Neural crest cell (in vitro differentiated cells): ENCODE data around the gene CLDN18. TPM values are rescaled to one million over a fixed set of nuclear protein-coding genes. Genes with fewer than 3 reads are reported as not detected.
A peak's percentile ranks its signal among the peaks of the same experiment; 100 is the strongest.

Source experiments
- DNase-seq: peaks from one replicate; pipeline ENCODE4 v3.0.0; 2021; ENCODE audit warnings: low read depth, mixed read lengths, low spot score
- H3K27ac Mint-ChIP-seq: one replicate; pipeline ENCODE4 v1.8.0; 2021; ENCODE audit warnings: mild to moderate bottlenecking, mixed read lengths; ENCODE audit not compliant: unreplicated experiment
- H3K27me3 Mint-ChIP-seq: 2 replicates; pipeline ENCODE4 v1.8.0; 2021; ENCODE audit warnings: low read depth, mild to moderate bottlenecking, mixed read lengths
- H3K36me3 Mint-ChIP-seq: 2 replicates; pipeline ENCODE4 v1.8.0; 2021; ENCODE audit warnings: low read depth, mild to moderate bottlenecking, mixed read lengths
- H3K4me1 Mint-ChIP-seq: 2 replicates; pipeline ENCODE4 v1.8.0; 2021; ENCODE audit warnings: mixed read lengths
- H3K4me3 Mint-ChIP-seq: one replicate; pipeline ENCODE4 v1.8.0; 2021; ENCODE audit warnings: mild to moderate bottlenecking, mixed read lengths
- H3K9me3 Mint-ChIP-seq: 2 replicates; pipeline ENCODE4 v1.8.0; 2021; ENCODE audit warnings: mixed read lengths
- total RNA-seq: library from RNA; stranded (reverse); gene quantifications from 2 replicates; pipeline ENCODE4 v1.2.1, GENCODE V29; 2021
- TF ChIP-seq, protein P1 (sequence below): fragments of 200-600 bp; sonication (generic); conservative IDR thresholded peaks from 2 replicates; pipeline ENCODE4 v1.5.0; 2021; ENCODE audit warnings: antibody characterized with exemption, mild to moderate bottlenecking

CLDN18 gene
- total RNA-seq, 1 donor from 2014 or later: not detected

DNA sequence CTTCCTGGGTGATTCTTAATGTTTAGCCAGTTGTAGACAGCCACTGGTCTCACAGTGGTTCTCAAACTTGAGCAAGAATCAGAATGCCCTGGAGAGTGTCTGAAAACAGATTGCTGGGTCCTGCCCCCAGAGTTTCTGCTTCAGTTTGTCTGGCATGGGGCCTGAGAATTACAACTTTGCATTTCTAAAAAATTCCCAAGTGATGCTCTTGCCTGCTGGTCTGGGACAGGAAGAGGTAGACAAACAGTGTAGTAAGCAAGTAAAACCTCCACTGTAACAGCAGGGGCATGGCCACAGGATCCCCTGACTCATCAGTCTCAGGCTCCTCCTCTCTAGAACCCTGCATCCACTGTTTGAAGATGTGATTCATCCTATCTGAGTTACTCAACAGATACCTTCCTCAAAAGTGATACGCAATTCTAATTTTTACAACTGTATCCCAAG lies 69.0 kb downstream of the CLDN18 start:
- H3K4me1 Mint-ChIP-seq: no peaks in the 10 kb centered on the region

GRCh38 chr3:138079901-138080300 lies 69.9 kb downstream of the CLDN18 start:
- Mint-ChIP-seq H3K27me3 (no peaks in the 10 kb centered on the region), H3K9me3 (no peaks in the 10 kb centered on the region), H3K4me3 (no peak overlapping the region), H3K4me1 (no peaks in the 10 kb centered on the region), H3K36me3 (peaks cover 36% of the 10 kb centered on the region), H3K27ac (no peak overlapping the region)
- no peak for DNase-seq
- TF ChIP-seq, protein P1, sequence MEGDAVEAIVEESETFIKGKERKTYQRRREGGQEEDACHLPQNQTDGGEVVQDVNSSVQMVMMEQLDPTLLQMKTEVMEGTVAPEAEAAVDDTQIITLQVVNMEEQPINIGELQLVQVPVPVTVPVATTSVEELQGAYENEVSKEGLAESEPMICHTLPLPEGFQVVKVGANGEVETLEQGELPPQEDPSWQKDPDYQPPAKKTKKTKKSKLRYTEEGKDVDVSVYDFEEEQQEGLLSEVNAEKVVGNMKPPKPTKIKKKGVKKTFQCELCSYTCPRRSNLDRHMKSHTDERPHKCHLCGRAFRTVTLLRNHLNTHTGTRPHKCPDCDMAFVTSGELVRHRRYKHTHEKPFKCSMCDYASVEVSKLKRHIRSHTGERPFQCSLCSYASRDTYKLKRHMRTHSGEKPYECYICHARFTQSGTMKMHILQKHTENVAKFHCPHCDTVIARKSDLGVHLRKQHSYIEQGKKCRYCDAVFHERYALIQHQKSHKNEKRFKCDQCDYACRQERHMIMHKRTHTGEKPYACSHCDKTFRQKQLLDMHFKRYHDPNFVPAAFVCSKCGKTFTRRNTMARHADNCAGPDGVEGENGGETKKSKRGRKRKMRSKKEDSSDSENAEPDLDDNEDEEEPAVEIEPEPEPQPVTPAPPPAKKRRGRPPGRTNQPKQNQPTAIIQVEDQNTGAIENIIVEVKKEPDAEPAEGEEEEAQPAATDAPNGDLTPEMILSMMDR: no peak

More for the DNA sequence above, 69.0 kb downstream of the CLDN18 start:
- Mint-ChIP-seq H3K9me3 (no peaks in the 10 kb centered on the region), H3K27me3 (no peaks in the 10 kb centered on the region), H3K36me3 (peaks cover 37% of the 10 kb centered on the region), H3K4me3 (no peak overlapping the region), H3K27ac (no peak overlapping the region)
- DNase-seq: no peak
- TF ChIP-seq, protein P1: no peak

DNA sequence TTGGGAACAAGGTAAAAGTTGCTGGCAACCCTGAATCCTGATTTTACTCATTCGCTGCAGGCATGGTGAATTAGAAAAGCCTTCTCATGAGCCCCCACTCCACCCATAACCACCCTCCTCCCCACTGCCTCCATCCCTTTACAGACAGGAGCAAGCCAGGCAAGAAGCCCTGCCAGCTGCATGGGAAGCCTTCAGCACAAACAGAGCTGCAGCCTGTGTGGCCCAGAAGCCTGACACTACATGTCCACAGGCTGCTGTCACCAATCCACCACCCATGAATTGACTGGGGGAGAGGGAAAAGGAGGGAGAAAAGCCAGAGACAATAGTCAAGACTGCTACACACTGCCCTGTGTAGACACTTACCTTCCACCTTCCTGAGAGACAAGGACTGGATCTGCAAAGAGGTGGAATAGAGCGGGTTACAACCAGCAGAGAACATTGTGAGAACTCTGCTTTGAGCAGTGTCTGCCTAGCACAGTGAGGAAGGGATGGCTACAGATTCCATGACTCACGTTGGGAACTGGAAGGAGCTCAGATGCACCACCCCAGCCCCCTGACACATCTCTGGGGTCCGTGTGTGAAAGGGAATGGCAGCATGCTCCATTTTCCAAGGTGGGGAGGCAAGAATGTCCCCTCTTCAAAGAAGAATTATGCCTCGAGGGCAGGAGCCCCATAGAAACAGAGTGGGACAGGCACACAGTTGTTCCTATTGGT lies 71.6 kb downstream of the CLDN18 start:
- no peak overlapping the region for H3K27ac Mint-ChIP-seq
- no peak overlapping the region for H3K4me3 Mint-ChIP-seq
- DNase-seq: no peak
- H3K27me3 Mint-ChIP-seq: no peaks in the 10 kb centered on the region
- no peaks in the 10 kb centered on the region for H3K4me1 Mint-ChIP-seq
- TF ChIP-seq, protein P1: no peak
- H3K36me3 Mint-ChIP-seq: peaks cover 26% of the 10 kb centered on the region
- H3K9me3 Mint-ChIP-seq: no peaks in the 10 kb centered on the region

DNA sequence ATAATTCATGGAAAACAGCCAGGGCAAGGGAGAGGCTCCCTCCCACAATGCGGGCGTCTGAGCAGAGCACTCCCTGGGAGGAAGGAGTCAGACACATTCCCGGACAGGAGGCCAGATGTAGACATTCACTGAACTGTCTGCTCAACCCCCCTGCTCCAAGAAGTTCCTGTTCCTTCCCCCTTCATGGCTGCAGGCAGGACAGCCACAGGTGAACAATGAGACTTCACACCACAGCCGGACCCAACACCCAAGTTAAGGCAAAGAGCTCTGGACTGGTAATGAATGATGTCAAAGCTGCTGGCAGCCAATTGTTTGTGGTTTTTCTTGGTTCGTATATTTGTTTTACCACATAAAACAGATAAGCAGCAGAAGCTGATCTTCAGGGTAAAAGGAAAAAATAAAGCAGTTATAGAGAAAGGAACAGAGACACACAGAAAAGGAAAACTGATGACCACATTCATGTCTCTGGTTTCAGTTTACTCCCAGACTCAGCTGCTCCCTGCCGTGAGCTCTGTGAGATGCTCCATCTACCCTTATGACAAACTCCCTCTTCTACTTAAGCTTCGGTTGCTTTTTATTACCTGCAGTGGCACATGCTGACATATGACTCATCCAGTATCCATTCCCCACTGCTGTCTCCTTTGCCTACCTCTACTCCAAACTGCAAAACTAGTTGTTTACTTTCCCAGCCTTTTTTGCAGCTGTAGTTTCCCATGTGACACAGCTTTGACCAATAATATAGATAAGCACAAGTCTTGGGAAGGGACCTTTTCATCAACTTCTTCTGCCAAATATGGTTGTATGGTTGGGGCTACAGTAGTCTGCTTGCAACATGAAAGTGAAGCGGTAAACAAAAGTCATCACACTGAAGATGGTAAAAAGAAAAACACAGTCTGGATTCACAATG lies 72.4 kb downstream of the CLDN18 start:
- peak overlapping the region; percentile 72 for H3K27ac Mint-ChIP-seq
- no peak for DNase-seq
- H3K36me3 Mint-ChIP-seq: peaks cover 27% of the 10 kb centered on the region
- no peaks in the 10 kb centered on the region for H3K4me1 Mint-ChIP-seq
- no peak overlapping the region for H3K4me3 Mint-ChIP-seq
- H3K9me3 Mint-ChIP-seq: no peaks in the 10 kb centered on the region
- TF ChIP-seq, protein P1: no peak
- H3K27me3 Mint-ChIP-seq: no peaks in the 10 kb centered on the region

DNA sequence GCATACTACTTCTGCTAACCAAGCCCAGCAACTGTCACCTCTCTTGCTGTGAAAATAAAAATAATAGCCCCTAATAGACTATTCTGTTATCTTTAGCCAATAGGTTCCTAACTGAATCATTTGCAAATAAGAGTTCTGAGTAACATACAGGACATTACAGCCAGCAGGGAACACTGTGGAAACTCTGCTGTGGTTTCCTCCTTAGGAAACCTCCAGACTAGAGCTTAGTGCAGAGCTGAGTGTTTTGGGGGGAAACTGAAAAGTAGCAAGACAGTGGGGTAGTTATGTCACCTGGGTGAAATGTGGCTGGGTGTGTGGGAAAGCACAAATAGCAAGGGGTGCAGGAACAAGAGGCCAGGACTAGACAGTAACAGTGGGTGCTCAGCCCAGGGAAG lies 73.0 kb downstream of the CLDN18 start:
- TF ChIP-seq, protein P1: no peak
- Mint-ChIP-seq H3K27me3 (no peaks in the 10 kb centered on the region), H3K4me3 (no peak overlapping the region), H3K27ac (no peak overlapping the region), H3K9me3 (no peaks in the 10 kb centered on the region), H3K4me1 (no peaks in the 10 kb centered on the region), H3K36me3 (peaks cover 26% of the 10 kb centered on the region)
- no peak for DNase-seq

Other genes starting within 250 kb of the CLDN18 start
- 0.18 and 0.37 TPM in 2 replicates for gene SOX14, start 245.8 kb upstream of the CLDN18 start, total RNA-seq
- 26.6 and 28.1 TPM in 2 replicates for gene DZIP1L, start 105.4 kb downstream of the CLDN18 start, total RNA-seq
- gene A4GNT, start 122.2 kb downstream of the CLDN18 start, total RNA-seq: not detected in 2 replicates
- gene DBR1, start 164.8 kb downstream of the CLDN18 start, total RNA-seq: 23.0 and 25.6 TPM in 2 replicates
- gene ARMC8, start 177.1 kb downstream of the CLDN18 start, total RNA-seq: 40.0 and 50.7 TPM in 2 replicates